RWPE1 (cell line): ENCODE measurements around the gene CAMK2B.

Source experiments
- CTCF ChIA-PET: fragments of 350-600 bp; sonication (Branson Sonifier 250); formaldehyde crosslinking; extraction: SDS; loops from one replicate; lab custom pipeline; 2021; lab: Yijun Ruan, JAX
- POLR2A ChIA-PET: fragments of 400-600 bp; formaldehyde crosslinking; extraction: SDS; loops from one replicate; lab custom pipeline; 2020; ENCODE audit warnings: antibody characterized with exemption; ENCODE audit not compliant: low non-redundant PET; lab: Yijun Ruan, JAX
- DNase-seq: peaks from one replicate; pipeline ENCODE4 v3.0.0; 2012; ENCODE audit warnings: low spot score
- H3K27ac ChIP-seq: fragments of 450-650 bp; 2 replicates; pipeline ENCODE4 v1.5.1; 2017
- TF ChIP-seq, protein P1 (sequence below): fragments of 450-650 bp; conservative IDR thresholded peaks from 2 replicates; pipeline ENCODE4 v1.5.1; 2017; ENCODE audit warnings: low read depth, mild to moderate bottlenecking

The CAMK2B gene

DNA sequence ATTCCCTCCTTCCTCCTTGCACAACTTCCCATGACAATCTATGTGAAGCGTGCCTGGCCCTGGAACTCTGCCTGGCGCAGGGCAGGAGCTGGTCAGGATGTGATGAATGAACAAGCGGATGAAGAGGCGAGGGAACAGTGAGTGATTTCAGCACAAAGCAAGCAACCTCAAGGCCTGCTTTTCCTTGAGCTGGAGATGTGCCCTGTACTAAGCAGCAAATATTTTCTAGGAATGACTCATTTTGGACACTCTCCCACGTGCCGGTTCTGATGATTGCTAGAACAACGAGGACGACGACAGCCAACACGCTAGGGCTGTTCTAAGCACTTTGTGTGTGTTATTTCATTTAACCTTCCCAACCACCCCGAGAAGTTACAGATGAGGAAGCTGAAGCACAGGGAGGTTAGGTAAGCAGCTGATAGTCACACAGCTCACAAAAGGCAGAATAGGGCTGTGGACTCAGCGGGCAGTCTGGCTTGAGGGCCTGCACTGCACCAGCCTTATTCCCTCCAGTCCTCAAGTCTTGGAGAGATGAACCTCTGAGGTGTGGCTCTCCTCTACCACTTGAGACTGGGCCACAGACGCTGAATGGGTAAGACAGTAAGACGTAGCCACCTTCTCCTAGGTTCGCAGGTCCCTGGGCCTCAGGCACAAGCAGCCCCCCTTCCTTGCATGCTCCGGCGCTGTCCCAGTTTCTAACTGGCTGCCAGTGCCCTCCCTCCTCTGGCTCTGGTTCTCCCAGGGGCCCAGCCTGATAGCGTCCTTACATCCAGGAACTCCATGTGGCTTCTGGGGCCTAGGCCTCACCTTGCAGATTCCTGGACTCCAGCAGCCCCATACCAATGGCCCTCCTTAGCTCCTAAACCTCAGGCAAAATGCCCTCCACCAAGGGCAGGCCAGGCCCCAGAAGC lies 65.6 kb downstream of the CAMK2B start:
- CTCF ChIA-PET: interaction anchor here (0.6 to 2.1 kb wide), 5 partner anchors 18 to 49 kb away, joined by 3 to 10 read pairs (median 4); no protein-coding TSS in a partner anchor
- POLR2A ChIA-PET: no interaction called here
- DNase-seq: peak; percentile 63
- TF ChIP-seq, protein P1, sequence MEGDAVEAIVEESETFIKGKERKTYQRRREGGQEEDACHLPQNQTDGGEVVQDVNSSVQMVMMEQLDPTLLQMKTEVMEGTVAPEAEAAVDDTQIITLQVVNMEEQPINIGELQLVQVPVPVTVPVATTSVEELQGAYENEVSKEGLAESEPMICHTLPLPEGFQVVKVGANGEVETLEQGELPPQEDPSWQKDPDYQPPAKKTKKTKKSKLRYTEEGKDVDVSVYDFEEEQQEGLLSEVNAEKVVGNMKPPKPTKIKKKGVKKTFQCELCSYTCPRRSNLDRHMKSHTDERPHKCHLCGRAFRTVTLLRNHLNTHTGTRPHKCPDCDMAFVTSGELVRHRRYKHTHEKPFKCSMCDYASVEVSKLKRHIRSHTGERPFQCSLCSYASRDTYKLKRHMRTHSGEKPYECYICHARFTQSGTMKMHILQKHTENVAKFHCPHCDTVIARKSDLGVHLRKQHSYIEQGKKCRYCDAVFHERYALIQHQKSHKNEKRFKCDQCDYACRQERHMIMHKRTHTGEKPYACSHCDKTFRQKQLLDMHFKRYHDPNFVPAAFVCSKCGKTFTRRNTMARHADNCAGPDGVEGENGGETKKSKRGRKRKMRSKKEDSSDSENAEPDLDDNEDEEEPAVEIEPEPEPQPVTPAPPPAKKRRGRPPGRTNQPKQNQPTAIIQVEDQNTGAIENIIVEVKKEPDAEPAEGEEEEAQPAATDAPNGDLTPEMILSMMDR: no peak
- H3K27ac ChIP-seq: peak overlapping the region; percentile 95

DNA sequence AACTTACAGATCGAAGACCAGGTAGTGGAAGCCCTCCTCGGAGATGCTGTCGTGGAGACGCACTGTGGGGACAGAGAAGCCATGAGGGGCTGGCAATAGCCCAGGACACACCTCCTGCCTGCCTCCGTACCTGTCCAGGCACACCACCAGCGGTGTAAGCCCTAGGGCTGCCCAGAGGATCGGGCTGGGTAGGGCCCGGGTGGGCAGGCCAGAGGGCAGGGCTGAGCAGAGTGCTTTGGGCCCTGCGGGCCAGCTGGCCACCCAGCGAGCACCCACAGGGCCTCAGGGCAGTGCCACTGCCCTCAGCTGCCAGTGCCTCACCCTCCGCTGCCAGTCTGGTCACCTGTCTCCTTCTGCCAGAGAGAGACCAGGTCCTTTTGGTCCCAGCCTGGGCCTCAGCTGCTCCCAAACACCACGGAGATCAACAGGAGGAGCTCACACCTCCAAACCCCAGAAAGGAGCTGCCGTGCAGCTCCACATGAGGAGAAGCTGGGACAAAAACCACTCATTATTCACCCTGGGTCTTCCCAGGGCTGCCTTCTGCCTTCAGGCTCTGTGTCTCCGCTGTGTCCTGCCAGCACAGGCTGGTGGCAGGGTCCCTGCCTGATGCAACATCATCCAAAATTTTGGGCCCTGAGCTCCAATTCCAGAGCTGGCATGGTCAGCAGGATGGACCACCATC lies 66.4 kb downstream of the CAMK2B start:
- no peak for DNase-seq
- TF ChIP-seq, protein P1: no peak
- POLR2A ChIA-PET: no interaction called here
- CTCF ChIA-PET: interaction anchor here (1.0 to 2.1 kb wide), 7 partner anchors 10 to 58 kb away, joined by 3 to 10 read pairs (median 4); no protein-coding TSS in a partner anchor
- H3K27ac ChIP-seq: peak overlapping the region; percentile 95

GRCh38 chr7:44258423-44258760 lies 67.0 kb downstream of the CAMK2B start:
- TF ChIP-seq, protein P1: no peak
- no peak for DNase-seq
- H3K27ac ChIP-seq: peak overlapping the region; percentile 95
- ChIA-PET CTCF (interaction anchor here (0.6 to 2.1 kb wide), 7 partner anchors 9 to 510 kb away, joined by 3 to 10 read pairs (median 3); partner anchors contain the start of gene POLD2), POLR2A (no interaction called here)

DNA sequence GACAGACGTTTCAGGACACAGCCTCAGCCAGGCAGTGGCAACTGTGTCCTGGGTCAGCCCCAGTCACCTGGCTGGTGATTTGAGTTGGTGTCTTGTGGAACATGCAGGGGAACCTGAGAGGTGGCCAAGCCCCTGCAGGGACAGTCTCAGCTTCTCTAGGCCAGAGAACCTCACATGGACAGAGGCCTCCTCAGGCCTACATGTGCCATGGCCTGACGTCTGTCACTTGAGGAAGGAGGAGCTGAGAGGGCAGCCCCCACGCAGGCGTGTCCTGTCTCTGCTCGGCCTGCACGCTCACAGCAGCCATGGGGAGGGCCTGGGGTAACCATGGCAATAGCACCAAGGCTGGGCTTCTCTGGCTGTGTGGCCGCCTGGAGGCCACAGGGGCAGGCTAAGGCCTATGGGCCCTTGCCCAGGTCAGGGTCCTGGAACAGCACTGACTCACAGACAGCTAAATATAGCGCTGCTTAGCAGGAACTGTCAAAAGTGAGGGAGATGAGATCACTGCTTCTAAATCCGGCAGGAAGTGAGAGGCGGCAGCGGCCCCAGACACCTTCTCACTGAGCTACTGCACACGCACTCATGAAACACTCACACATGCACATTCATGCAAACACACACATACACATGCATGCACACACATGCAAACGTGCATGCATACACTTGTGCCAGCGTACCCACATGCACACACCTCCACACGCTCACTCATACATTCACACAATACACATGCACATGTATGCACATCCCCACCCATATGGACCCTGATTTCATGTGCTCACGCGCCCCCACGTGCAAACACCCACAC lies 67.6 kb downstream of the CAMK2B start:
- ChIA-PET POLR2A (no interaction called here), CTCF (interaction anchor here (0.6 to 2.1 kb wide), 8 partner anchors 9 to 511 kb away, joined by 3 to 10 read pairs (median 3); partner anchors contain the start of gene POLD2)
- peak; percentile 80 for DNase-seq
- TF ChIP-seq, protein P1: no peak
- H3K27ac ChIP-seq: peak overlapping the region; percentile 95

GRCh38 chr7:44257213-44257612 lies 68.2 kb downstream of the CAMK2B start:
- peak overlapping the region; percentile 95 for H3K27ac ChIP-seq
- TF ChIP-seq, protein P1: no peak
- CTCF ChIA-PET: interaction anchor here (0.6 kb wide), 1 partner anchor 43 kb away, joined by 4 read pairs; no protein-coding TSS in a partner anchor
- POLR2A ChIA-PET: no interaction called here
- DNase-seq: no peak
